Measurements from ENCODE around the gene PLEKHG4B.
"Not testable (repeated sequence)": the region's sequence is repeated elsewhere in the genome, so short reads cannot be mapped to it uniquely, and the experiment has no call there.

The PLEKHG4B gene

DNA sequence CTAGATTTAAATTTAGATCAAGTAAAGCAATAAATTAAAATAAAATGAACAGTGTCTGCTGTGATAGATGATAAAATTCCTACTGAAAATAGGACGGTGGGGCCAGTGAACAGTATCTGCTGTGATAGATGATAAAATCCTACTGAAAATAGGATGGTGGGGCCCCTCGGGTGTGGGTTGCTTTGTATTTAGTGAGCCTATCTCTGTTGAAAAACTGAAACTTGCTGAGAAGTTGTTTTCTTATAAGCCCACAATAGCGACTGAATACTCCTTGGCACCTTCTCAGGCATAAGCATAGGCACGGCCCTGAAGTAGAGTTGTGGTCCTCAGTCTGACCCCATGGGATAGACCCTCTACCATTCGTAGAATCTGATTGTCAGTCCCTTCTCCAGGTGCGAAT is 131.8 kb downstream of the PLEKHG4B start:
- TF ChIP-seq JUND (IDR thresholded peaks at IDR 0.05; ENCODE audit: low read depth) = no peak
- no peak for DNase-seq (ENCODE audit: low read depth in 1 of 2, low spot score in 1 of 2)
- in situ Hi-C loops (cut with HindIII; ENCODE audit: low pct_unique_long_range_greater_than_20kb, low sequenced_read_pairs) = no loop called here

DNA sequence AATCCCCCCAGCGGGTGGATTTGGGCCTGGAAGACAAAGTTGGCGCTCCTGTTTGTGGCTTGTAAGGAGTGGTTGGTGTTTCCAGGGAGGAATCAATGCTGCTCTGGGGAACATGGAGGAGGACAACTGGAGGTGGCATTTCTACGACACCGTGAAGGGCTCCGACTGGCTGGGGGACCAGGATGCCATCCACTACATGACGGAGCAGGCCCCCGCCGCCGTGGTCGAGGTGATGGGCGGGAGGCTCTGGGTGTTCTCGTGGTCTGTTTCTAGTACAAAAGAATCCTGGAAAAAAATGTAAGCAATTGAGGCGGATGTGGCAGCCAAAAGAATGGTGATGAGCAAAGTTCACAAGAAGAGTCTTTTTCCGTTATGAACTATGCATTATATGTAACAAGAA is 133.4 kb downstream of the PLEKHG4B start:
- no peak for TF ChIP-seq JUND (IDR thresholded peaks at IDR 0.05; ENCODE audit: low read depth)
- in situ Hi-C loops (cut with HindIII; ENCODE audit: low pct_unique_long_range_greater_than_20kb, low sequenced_read_pairs) = no loop called here
- DNase-seq (ENCODE audit: low read depth in 1 of 2, low spot score in 1 of 2) = no peak

DNA sequence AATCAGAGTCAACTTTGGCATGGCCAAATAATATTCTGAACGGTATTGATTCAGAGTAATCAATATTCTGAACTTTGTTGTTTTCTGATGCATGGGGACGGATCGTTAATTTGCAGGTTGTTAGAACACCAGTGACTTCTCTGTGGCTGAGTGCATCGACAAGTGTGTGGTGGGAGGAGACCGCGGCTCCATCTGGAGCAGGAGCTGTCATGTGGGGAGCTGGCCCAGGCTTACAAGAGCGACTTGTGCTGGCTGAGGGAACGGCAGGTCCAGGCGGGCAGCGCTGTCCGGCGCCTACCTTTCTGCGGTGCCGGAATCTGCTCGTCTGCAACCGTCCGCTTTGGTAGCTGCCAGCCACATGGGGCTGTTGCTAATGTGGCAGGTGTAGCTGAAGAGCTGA is 135.4 kb downstream of the PLEKHG4B start:
- DNase-seq (ENCODE audit: low read depth in 1 of 2, low spot score in 1 of 2); in situ Hi-C loops (cut with HindIII; ENCODE audit: low pct_unique_long_range_greater_than_20kb, low sequenced_read_pairs): not testable (repeated sequence)

DNA sequence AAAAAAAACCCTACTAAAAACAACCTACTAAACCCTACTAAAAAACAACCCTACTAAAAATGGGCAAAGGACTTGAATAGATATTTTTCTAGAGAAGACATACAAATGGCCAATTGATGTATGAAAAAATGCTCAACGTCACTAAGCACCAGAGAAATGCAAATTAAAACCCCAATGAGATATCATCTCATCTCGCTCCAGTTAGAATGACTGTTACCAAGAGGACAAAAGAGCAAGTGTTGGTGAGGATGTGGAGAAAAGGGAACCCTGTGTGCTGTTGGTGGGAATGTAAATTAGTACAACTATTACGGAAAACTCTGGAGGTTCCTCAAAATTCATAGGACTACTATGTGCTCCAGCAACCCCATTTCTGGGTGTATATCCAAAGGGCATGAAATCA is 136.9 kb downstream of the PLEKHG4B start:
- no peak for TF ChIP-seq JUND (IDR thresholded peaks at IDR 0.05; ENCODE audit: low read depth)
- in situ Hi-C loops (cut with HindIII; ENCODE audit: low pct_unique_long_range_greater_than_20kb, low sequenced_read_pairs) = no loop called here
- DNase-seq (ENCODE audit: low read depth in 1 of 2, low spot score in 1 of 2) = no peak

DNA sequence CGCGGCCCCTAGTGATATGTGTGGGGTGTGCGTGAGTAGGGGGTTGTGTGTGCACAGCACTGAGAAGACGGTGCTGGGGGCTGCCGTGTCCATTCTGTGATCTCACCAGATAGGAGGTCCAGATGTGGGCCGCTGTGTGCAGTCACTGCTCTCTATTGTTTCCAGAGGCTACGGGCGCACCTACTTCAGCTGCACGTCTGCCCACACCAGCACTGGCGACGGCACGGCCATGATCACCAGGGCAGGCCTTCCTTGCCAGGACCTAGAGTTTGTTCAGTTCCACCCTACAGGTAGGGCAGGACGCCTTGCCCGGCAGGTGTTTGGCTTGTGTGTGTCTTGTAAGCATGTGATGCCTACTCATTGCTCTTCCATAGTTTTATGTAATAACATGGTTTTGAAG is 138.7 kb downstream of the PLEKHG4B start:
- DNase-seq (ENCODE audit: low read depth in 1 of 2, low spot score in 1 of 2) = no peak
- in situ Hi-C loops (cut with HindIII; ENCODE audit: low pct_unique_long_range_greater_than_20kb, low sequenced_read_pairs) = no loop called here
- no peak for TF ChIP-seq JUND (IDR thresholded peaks at IDR 0.05; ENCODE audit: low read depth)

DNA sequence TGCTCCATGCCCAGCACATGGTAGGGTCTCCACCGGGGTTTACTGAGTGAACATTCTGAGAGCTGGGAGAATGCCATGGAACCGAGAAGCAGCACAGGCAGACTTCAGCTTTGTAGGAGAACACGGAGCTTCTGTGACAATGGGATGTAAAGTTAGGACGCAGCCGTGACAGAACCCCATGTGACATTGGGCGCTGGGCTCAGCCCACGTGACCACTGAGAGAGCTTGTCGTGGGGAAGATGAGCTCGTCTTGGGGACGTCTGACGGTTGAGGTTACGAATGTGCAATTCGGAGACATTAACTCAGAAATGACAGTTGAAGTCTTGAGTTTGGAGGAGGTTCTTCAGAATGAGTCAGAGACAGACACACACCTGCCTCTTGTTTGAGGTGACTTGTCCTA is 139.7 kb downstream of the PLEKHG4B start:
- DNase-seq (ENCODE audit: low read depth in 1 of 2, low spot score in 1 of 2) = no peak
- in situ Hi-C loops (cut with HindIII; ENCODE audit: low pct_unique_long_range_greater_than_20kb, low sequenced_read_pairs) = no loop called here
- TF ChIP-seq JUND (IDR thresholded peaks at IDR 0.05; ENCODE audit: low read depth) = no peak

DNA sequence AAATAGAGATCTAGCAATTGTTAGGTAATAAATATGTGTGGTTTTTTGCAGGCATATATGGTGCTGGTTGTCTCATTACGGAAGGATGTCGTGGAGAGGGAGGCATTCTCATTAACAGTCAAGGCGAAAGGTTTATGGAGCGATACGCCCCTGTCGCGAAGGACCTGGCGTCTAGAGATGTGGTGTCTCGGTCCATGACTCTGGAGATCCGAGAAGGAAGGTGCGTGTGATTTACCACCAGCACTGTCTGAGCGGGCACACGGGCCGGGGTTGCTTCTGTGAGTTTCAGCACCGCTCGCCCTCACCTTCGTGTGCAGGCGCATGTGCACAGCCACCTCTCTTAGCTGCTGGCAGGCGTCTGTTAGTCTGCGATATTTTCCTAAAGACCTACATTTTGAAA is 141.5 kb downstream of the PLEKHG4B start:
- DNase-seq (ENCODE audit: low read depth in 1 of 2, low spot score in 1 of 2); in situ Hi-C loops (cut with HindIII; ENCODE audit: low pct_unique_long_range_greater_than_20kb, low sequenced_read_pairs): not testable (repeated sequence)

DNA sequence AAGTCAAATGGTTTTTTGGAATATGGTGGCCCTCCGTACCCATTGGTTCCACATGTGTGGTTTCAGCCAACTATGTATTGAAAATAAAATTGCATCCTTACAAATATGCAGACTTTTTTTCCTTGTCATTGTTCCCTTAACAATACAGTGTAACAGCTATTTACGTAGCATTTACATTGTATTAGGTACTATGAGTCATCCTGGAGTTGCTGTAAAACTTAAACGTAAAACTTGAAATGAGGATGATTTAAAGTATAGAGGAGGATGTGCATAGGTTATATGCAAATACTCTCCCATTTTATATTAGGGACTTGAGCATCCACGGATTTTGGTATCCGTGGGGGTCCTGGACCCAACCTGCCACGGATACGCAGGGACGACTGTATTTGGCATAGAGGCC is 142.5 kb downstream of the PLEKHG4B start:
- no peak for DNase-seq (ENCODE audit: low read depth in 1 of 2, low spot score in 1 of 2)
- TF ChIP-seq JUND (IDR thresholded peaks at IDR 0.05; ENCODE audit: low read depth) = no peak
- in situ Hi-C loops (cut with HindIII; ENCODE audit: low pct_unique_long_range_greater_than_20kb, low sequenced_read_pairs) = no loop called here

DNA sequence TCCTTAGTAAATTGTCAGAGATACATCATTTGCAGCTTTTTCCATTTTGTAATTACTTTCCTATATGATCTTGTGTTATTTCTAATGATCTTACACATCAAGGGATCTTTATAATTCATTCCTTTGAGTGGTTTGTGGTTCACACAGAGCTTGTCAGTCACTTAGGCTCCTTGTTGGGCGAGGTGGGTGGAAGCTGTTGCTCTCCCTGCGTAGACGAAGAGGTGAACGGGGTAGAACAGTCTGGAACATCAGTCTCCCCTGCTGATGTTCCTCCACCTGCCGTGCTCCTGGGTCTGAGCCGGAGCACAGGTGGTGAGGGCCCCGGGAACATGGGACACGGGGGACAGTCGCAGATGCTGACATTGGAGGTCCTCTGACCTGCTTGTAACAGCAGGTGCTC is 143.6 kb downstream of the PLEKHG4B start:
- in situ Hi-C loops (cut with HindIII; ENCODE audit: low pct_unique_long_range_greater_than_20kb, low sequenced_read_pairs) = not testable (repeated sequence)

DNA sequence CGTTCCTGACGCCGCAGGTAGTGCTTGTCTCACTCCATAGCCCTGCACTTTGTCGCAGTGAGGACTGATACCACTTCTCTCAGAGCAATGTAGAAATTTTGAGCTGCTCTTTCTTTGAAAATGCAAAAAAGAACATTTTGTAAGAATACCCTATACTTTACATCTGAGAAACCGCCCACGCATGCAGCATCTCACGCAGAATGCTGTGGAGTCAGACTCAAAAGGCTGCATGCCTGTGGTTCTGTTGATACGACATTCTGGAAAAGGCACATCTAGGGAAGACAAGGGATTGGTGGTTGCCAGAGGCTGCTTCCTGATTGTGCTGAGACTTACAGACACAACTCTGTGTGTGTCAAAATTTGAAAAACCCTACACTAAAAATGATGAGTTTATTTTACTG is 146.0 kb downstream of the PLEKHG4B start:
- in situ Hi-C loops (cut with HindIII; ENCODE audit: low pct_unique_long_range_greater_than_20kb, low sequenced_read_pairs); DNase-seq (ENCODE audit: low read depth in 1 of 2, low spot score in 1 of 2): not testable (repeated sequence)

More for the DNA sequence above, 143.6 kb downstream of the PLEKHG4B start:
- not testable (repeated sequence) for DNase-seq (ENCODE audit: low read depth in 1 of 2, low spot score in 1 of 2)

Data from T47D (cell line).